ENCODE data around the gene GAS5.

Gene GAS5

DNA sequence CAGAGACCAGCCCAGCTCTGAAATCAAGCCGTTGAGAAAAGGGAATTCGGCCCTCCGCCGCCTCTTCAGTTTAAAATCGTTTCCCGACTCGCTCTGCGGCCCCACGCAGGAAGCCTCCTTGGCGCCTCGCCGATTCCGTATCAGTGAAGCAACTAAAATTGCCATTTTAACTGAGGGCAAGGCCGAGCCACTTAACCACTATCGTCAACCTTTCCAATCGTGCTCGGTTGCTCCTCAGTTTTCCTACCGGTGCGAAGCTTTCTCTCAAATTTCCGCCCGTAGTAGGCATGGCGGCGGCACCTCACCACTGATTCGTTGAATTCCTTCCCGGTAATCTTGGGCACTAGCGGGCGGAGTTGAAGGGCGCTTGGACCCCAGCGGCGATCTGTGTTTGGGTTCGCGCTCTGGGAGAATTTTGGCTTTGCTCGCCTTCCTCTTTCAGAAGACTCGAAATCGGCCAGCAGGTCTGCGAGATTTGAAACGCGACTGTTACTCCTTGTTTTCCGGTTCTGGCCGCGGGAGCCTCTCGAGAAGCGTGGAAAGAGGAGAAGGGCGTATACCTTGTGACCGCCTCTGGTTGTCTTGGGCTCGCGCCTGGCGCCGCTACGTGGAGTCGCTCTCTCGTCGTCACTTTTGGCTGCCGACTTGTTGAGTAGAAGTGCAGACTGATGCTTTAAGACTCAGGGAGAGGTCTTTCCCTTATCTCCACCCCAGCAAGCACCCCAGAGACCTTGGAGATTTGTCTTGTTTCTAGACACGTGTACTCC is 43.3 kb downstream of the GAS5 start, which contains the start of the genes CENPL and DARS2:
Gene CENPL (minus strand): TSS at position 569 of the 767 bp plus-strand sequence. CDS start 13,584 bp downstream, outside the sequence.
Gene DARS2 (plus strand): TSS at position 359 of the 767 bp plus-strand sequence. CDS start 557 bp downstream, outside the sequence.
- DNase-seq (ENCODE audit: low read depth in 3 of 3) = peak; percentile 68 to 81 (median 79)

DNA sequence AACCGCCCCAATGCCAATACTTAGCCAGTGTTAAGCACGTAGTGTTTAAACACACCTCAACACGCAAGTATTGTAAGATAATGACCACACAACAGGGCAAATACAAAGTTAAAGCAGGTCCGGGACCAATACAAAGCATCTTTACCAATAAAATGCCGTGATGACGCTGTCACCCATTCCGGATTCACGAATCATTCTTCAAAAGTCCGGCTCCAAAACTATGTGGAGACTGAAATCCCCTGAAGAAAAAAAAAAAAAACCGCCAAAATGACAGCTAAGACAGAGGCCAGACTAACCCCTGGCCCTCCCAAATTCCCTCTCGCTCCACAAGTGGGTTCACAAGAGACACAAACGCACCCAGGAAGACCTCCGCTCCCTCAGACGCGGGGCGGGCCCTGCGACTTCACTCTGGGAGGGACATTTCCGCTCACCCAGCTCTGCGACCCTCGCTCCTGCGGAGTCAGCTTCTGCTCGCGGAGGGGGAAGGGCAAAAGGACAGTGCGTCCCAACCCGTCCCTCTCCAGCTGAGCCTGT is 43.9 kb downstream of the GAS5 start:
- no peak for DNase-seq (ENCODE audit: low read depth in 3 of 3)

DNA sequence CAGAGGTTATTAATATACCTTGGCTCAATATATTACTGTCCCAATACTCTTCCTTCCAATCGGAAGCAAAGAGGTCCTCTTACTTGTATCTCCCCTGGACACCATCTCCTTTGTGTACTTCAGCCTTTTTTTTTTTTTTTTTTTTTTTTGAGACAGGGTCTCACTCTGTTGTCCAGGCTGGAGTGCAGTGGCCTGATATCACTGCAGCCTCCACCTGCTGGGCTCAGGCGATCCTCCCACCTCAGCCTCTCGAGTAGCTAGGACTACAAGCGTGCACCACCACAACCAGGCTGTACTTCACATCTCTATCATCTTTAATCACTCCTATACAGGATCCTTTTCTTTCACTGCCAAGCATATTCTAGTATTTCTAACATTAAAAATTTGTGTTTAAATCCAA is 46.1 kb downstream of the GAS5 start:
- DNase-seq (ENCODE audit: low read depth in 3 of 3) = no peak

DNA sequence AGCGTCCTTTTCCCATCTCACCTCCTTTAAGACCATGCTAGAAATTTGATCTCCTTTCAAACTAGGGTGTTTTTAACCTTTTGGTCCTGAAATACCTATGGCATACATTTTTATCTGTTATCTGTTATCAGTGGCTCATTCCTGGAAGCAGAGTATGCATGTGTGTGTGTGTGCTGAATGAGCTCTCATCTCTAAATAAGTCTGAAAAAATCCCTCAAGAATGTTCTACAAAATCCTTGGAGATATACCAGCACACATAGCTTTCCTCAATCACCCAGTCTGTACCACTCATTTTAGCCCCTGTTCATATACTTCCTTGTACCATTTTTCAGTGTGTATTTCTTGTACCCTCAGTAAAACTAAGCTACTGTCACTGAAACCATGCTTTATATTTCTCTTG is 49.3 kb downstream of the GAS5 start:
- DNase-seq (ENCODE audit: low read depth in 3 of 3) = no peak
